Smooth muscle cell (in vitro differentiated cells): ENCODE results near the gene SLC7A5. TPM values are rescaled to one million over a fixed set of nuclear protein-coding genes. Genes with fewer than 3 reads are reported as not detected.

ENCODE experiments used
- DNase-seq: peaks from one replicate; lab custom pipeline; 2025; ENCODE audit not compliant: unreplicated experiment; lab: John Stamatoyannopoulos, UW
- H2AFZ ChIP-seq: fragments of 200-600 bp; sonication (generic); 2 replicates; pipeline ENCODE4 v1.6.0; 2016; ENCODE audit warnings: antibody characterized with exemption, low read depth, mild to moderate bottlenecking
- H3F3A ChIP-seq: fragments of 200-600 bp; sonication (generic); 2 replicates; pipeline ENCODE4 v1.6.0; 2017; ENCODE audit warnings: antibody characterized with exemption, low read depth
- H3K27ac ChIP-seq: fragments of 200-600 bp; sonication (generic); 2 replicates; pipeline ENCODE4 v1.5.1; 2016; ENCODE audit warnings: low read depth, mild to moderate bottlenecking
- H3K27me3 ChIP-seq: fragments of 200-600 bp; sonication (generic); 2 replicates; pipeline ENCODE4 v1.6.1; 2016; ENCODE audit warnings: low read depth, mild to moderate bottlenecking
- H3K36me3 ChIP-seq: fragments of 200-600 bp; sonication (generic); 2 replicates; pipeline ENCODE4 v1.5.1; 2016; ENCODE audit warnings: low read depth
- H3K4me1 ChIP-seq: fragments of 200-600 bp; sonication (generic); 2 replicates; pipeline ENCODE4 v1.5.1; 2016; ENCODE audit warnings: low read depth
- H3K4me2 ChIP-seq: fragments of 200-600 bp; sonication (generic); 2 replicates; pipeline ENCODE4 v1.6.0; 2016; ENCODE audit warnings: mild to moderate bottlenecking
- H3K4me3 ChIP-seq: fragments of 200-600 bp; sonication (generic); 2 replicates; pipeline ENCODE4 v1.5.1; 2016; ENCODE audit warnings: mild to moderate bottlenecking
- H3K79me2 ChIP-seq: fragments of 200-600 bp; sonication (generic); 2 replicates; pipeline ENCODE4 v1.6.0; 2016; ENCODE audit warnings: low read depth, mild to moderate bottlenecking
- H3K9ac ChIP-seq: fragments of 200-600 bp; sonication (generic); 2 replicates; pipeline ENCODE4 v1.6.0; 2016; ENCODE audit warnings: low read depth
- H3K9me3 ChIP-seq: fragments of 200-600 bp; sonication (generic); replicated peaks from 2 replicates; pipeline ENCODE4 v1.5.1; 2016; ENCODE audit warnings: low read depth
- H4K20me1 ChIP-seq: fragments of 200-600 bp; sonication (generic); 2 replicates; pipeline ENCODE4 v1.6.0; 2016; ENCODE audit warnings: low read depth
- CTCF ChIP-seq: fragments of 200-600 bp; sonication (generic); IDR thresholded peaks from 2 replicates; pipeline ENCODE4 v1.5.1; 2017; ENCODE audit warnings: borderline replicate concordance, mild to moderate bottlenecking, antibody characterized with exemption; ENCODE audit not compliant: insufficient read depth, poor library complexity, severe bottlenecking
- whole genome bisulfite sequencing: methylation state at CpG from one replicate; pipeline ENCODE4 v1.1.7; 2016; ENCODE audit warnings: low lambda C conversion rate; 5-methylcytosine and 5-hydroxymethylcytosine counted together
- polyA plus RNA-seq: library from polyadenylated mRNA; unstranded; fragments of >200 nt; fragmentation: Nextera tagmentation; extraction: Ambion mirVana; gene quantifications from 2 replicates; pipeline ENCODE4 v1.2.1, GENCODE V29; 2016
- total RNA-seq: library from RNA; depleted of rRNA; stranded (reverse); fragments of >200 nt; gene quantifications from 2 replicates; pipeline ENCODE4 v1.2.3, GENCODE V29; 2014

SLC7A5 gene
- total and polyA plus RNA-seq, 2 experiments from 2014 or later, result 51.3 to 58.8 TPM

GRCh38 chr16:87847467-87847784 lies 21.9 kb downstream of the SLC7A5 start:
- H3K4me2 ChIP-seq, result no peak overlapping the region
- H3K9me3 ChIP-seq, result no peaks in the 10 kb centered on the region
- no peak for TF ChIP-seq CTCF
- peaks cover 5% of the 10 kb centered on the region for H3F3A ChIP-seq
- WGBS, result 90% methylated on average over 8 of the region's 8 CpGs
- H3K9ac ChIP-seq, result no peak overlapping the region
- DNase-seq, result no peak
- H3K79me2 ChIP-seq, result peaks cover 94% of the 10 kb centered on the region
- no peaks in the 10 kb centered on the region for H3K27me3 ChIP-seq
- H3K4me3 ChIP-seq, result no peak overlapping the region
- H4K20me1 ChIP-seq, result peaks cover 85% of the 10 kb centered on the region
- H3K27ac ChIP-seq, result no peak overlapping the region
- no peak overlapping the region for H2AFZ ChIP-seq
- H3K36me3 ChIP-seq, result no peaks in the 10 kb centered on the region
- peaks cover 7% of the 10 kb centered on the region for H3K4me1 ChIP-seq

- Histone ChIP-seq H3K4me1 (peaks cover 7% of the 10 kb centered on the region), H2AFZ (no peak overlapping the region), H3K27me3 (no peaks in the 10 kb centered on the region), H3K4me2 (no peak overlapping the region), H3K9me3 (no peaks in the 10 kb centered on the region), H3K36me3 (no peaks in the 10 kb centered on the region), H3F3A (peaks cover 5% of the 10 kb centered on the region), H3K27ac (no peak overlapping the region), H3K9ac (no peak overlapping the region), H3K4me3 (no peak overlapping the region), H4K20me1 (peaks cover 91% of the 10 kb centered on the region), H3K79me2 (peaks cover 94% of the 10 kb centered on the region)
- no peak for DNase-seq
- WGBS, result 89% methylated on average over 25 of the region's 25 CpGs
- TF ChIP-seq CTCF, result no peak
These were observed 22.4 kb downstream of the SLC7A5 start for GRCh38 chr16:87846705-87847466.

- no peaks in the 10 kb centered on the region for H3K36me3 ChIP-seq
- 92% methylated on average over 31 of the region's 31 CpGs for WGBS
- peaks cover 7% of the 10 kb centered on the region for H3K4me1 ChIP-seq
- no peak for DNase-seq
- H3K9ac ChIP-seq, result no peak overlapping the region
- H3K4me2 ChIP-seq, result no peak overlapping the region
- H3K4me3 ChIP-seq, result no peak overlapping the region
- no peaks in the 10 kb centered on the region for H3K27me3 ChIP-seq
- no peaks in the 10 kb centered on the region for H3K9me3 ChIP-seq
- H3K27ac ChIP-seq, result no peak overlapping the region
- no peak overlapping the region for H2AFZ ChIP-seq
- peaks cover 96% of the 10 kb centered on the region for H3K79me2 ChIP-seq
- peaks cover 5% of the 10 kb centered on the region for H3F3A ChIP-seq
- H4K20me1 ChIP-seq, result peaks cover 99% of the 10 kb centered on the region
- no peak for TF ChIP-seq CTCF
These were observed 23.3 kb downstream of the SLC7A5 start for GRCh38 chr16:87845807-87846619.
